ENCODE results near the gene NDUFV3.

DNA sequence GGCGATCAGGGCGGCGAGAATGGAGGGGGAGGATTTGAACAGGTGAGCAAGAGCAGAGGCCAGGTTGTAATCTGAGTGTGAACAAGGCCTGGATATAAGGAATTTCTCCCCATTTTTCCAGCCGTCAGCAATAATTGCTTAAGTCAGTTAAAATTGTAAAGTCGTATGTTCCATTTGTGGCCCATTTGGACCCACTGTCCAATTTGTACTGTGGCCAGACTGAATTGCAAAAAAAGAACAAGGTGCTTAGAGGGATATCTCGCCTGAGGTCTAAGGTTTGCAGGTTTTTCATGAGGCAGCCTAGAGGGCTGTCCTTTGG, 31.3 kb downstream of the NDUFV3 start:
- TF ChIP-seq, protein P1, sequence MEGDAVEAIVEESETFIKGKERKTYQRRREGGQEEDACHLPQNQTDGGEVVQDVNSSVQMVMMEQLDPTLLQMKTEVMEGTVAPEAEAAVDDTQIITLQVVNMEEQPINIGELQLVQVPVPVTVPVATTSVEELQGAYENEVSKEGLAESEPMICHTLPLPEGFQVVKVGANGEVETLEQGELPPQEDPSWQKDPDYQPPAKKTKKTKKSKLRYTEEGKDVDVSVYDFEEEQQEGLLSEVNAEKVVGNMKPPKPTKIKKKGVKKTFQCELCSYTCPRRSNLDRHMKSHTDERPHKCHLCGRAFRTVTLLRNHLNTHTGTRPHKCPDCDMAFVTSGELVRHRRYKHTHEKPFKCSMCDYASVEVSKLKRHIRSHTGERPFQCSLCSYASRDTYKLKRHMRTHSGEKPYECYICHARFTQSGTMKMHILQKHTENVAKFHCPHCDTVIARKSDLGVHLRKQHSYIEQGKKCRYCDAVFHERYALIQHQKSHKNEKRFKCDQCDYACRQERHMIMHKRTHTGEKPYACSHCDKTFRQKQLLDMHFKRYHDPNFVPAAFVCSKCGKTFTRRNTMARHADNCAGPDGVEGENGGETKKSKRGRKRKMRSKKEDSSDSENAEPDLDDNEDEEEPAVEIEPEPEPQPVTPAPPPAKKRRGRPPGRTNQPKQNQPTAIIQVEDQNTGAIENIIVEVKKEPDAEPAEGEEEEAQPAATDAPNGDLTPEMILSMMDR (conservative IDR thresholded peaks at IDR 0.05; ENCODE audit: low read depth, low read length): no peak
- TF ChIP-seq EZH2 (IDR thresholded peaks at IDR 0.05; ENCODE audit: borderline replicate concordance, low read depth, low read length, poor library complexity, severe bottlenecking): no peak
